ENCODE results near the gene UNK.

DNA sequence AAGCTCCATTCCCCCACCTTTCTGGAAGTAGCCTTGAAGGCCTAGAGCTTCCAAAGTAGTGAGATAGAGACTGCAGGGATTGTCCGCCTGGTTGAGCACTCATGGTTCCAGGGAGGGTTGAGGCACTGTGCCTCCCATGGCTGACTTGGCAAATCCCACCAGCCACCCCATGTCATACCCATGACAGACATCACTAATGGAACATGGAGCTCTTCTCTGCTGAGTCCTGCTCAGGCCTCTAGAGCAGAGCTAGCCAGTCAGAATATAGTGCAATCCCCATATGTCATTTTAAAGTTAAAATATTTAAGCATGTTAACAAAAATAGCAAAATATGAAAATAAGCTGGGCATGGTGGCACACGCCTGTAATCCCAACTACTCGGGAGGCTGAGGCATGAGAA lies 30.8 kb downstream of the UNK start:
- no peak for TF ChIP-seq SIN3A (IDR thresholded peaks at IDR 0.05; ENCODE audit: borderline replicate concordance, insufficient read depth, low read length)
- TF ChIP-seq, protein P1, sequence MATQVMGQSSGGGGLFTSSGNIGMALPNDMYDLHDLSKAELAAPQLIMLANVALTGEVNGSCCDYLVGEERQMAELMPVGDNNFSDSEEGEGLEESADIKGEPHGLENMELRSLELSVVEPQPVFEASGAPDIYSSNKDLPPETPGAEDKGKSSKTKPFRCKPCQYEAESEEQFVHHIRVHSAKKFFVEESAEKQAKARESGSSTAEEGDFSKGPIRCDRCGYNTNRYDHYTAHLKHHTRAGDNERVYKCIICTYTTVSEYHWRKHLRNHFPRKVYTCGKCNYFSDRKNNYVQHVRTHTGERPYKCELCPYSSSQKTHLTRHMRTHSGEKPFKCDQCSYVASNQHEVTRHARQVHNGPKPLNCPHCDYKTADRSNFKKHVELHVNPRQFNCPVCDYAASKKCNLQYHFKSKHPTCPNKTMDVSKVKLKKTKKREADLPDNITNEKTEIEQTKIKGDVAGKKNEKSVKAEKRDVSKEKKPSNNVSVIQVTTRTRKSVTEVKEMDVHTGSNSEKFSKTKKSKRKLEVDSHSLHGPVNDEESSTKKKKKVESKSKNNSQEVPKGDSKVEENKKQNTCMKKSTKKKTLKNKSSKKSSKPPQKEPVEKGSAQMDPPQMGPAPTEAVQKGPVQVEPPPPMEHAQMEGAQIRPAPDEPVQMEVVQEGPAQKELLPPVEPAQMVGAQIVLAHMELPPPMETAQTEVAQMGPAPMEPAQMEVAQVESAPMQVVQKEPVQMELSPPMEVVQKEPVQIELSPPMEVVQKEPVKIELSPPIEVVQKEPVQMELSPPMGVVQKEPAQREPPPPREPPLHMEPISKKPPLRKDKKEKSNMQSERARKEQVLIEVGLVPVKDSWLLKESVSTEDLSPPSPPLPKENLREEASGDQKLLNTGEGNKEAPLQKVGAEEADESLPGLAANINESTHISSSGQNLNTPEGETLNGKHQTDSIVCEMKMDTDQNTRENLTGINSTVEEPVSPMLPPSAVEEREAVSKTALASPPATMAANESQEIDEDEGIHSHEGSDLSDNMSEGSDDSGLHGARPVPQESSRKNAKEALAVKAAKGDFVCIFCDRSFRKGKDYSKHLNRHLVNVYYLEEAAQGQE (IDR thresholded peaks at IDR 0.05; ENCODE audit: insufficient read depth in 1 of 2, low read depth in 2 of 2, low read length in 2 of 2) = no peak
- no peak for TF ChIP-seq POLR2AphosphoS5 (IDR thresholded peaks at IDR 0.05; ENCODE audit: low read depth, low read length)
- TF ChIP-seq TAF1 (IDR thresholded peaks at IDR 0.05; ENCODE audit: borderline replicate concordance, insufficient read depth, low read length) = no peak
- no peak for TF ChIP-seq FOXP2 (optimal IDR thresholded peaks at IDR 0.05; ENCODE audit: borderline replicate concordance, extremely low read depth, extremely low read length, insufficient read depth)
